IPS-15b (cell line): ENCODE results near the gene ZNRF1.
"Not testable (repeated sequence)": the region's sequence is repeated elsewhere in the genome, so short reads cannot be mapped to it uniquely, and the experiment has no call there.

ENCODE experiments used
- H3K27me3 ChIP-seq: one replicate; pipeline ENCODE4 v1.6.1; 2013; ENCODE audit warnings: low read length; ENCODE audit not compliant: control insufficient read depth, insufficient read depth
- H3K36me3 ChIP-seq: one replicate; pipeline ENCODE4 v1.6.1; 2013; ENCODE audit warnings: low read length; ENCODE audit not compliant: control insufficient read depth, insufficient read depth
- H3K4me1 ChIP-seq: one replicate; pipeline ENCODE4 v1.6.1; 2013; ENCODE audit warnings: mild to moderate bottlenecking, low read length; ENCODE audit not compliant: control insufficient read depth, insufficient read depth
- H3K4me3 ChIP-seq: one replicate; pipeline ENCODE4 v1.5.1; 2013; ENCODE audit warnings: low read depth, low read length
- H3K9ac ChIP-seq: one replicate; pipeline ENCODE4 v1.6.1; 2013; ENCODE audit warnings: low read depth, mild to moderate bottlenecking, low read length
- H3K9me3 ChIP-seq: one replicate; pipeline ENCODE4 v1.6.1; 2013; ENCODE audit warnings: mild to moderate bottlenecking, low read length; ENCODE audit not compliant: control insufficient read depth, insufficient read depth

The ZNRF1 gene

GRCh38 chr16:75003931-75004330 is 5.1 kb downstream of the ZNRF1 start:
- Histone ChIP-seq H3K27me3 (peaks cover 4% of the 10 kb centered on the region), H3K9ac (no peak overlapping the region), H3K4me1 (peaks cover 12% of the 10 kb centered on the region), H3K9me3 (no peaks in the 10 kb centered on the region), H3K36me3 (no peaks in the 10 kb centered on the region), H3K4me3 (no peak overlapping the region)

GRCh38 chr16:75004460-75004859 is 5.6 kb downstream of the ZNRF1 start:
- Histone ChIP-seq H3K4me3 (no peak overlapping the region), H3K36me3 (no peaks in the 10 kb centered on the region)

GRCh38 chr16:75005697-75006096 is 6.9 kb downstream of the ZNRF1 start:
- Histone ChIP-seq H3K9ac (no peak overlapping the region), H3K27me3 (no peaks in the 10 kb centered on the region), H3K36me3 (no peaks in the 10 kb centered on the region), H3K4me1 (peaks cover 12% of the 10 kb centered on the region), H3K9me3 (no peaks in the 10 kb centered on the region), H3K4me3 (no peak overlapping the region)

More at GRCh38 chr16:75004460-75004859, 5.6 kb downstream of the ZNRF1 start:
- H3K27me3 ChIP-seq: peaks cover 4% of the 10 kb centered on the region
- no peaks in the 10 kb centered on the region for H3K9me3 ChIP-seq
- H3K4me1 ChIP-seq: peaks cover 12% of the 10 kb centered on the region
- no peak overlapping the region for H3K9ac ChIP-seq

- no peaks in the 10 kb centered on the region for H3K27me3 ChIP-seq
- no peaks in the 10 kb centered on the region for H3K9me3 ChIP-seq
- no peak overlapping the region for H3K9ac ChIP-seq
- H3K36me3 ChIP-seq: no peaks in the 10 kb centered on the region
- H3K4me3 ChIP-seq: no peak overlapping the region
- H3K4me1 ChIP-seq: peaks cover 8% of the 10 kb centered on the region
Observed at GRCh38 chr16:75007443-75007842, 8.6 kb downstream of the ZNRF1 start.

- Histone ChIP-seq H3K27me3 (no peaks in the 10 kb centered on the region), H3K4me1 (peaks cover 3% of the 10 kb centered on the region), H3K36me3 (no peaks in the 10 kb centered on the region), H3K9ac (no peak overlapping the region), H3K9me3 (no peaks in the 10 kb centered on the region), H3K4me3 (no peak overlapping the region)
Observed at GRCh38 chr16:75010427-75010826, 11.6 kb downstream of the ZNRF1 start.

- no peak overlapping the region for H3K9ac ChIP-seq
- H3K4me3 ChIP-seq: no peak overlapping the region
- H3K27me3 ChIP-seq: no peaks in the 10 kb centered on the region
- no peaks in the 10 kb centered on the region for H3K36me3 ChIP-seq
- peaks cover 3% of the 10 kb centered on the region for H3K4me1 ChIP-seq
- no peaks in the 10 kb centered on the region for H3K9me3 ChIP-seq
Observed at GRCh38 chr16:75011634-75012307, 12.9 kb downstream of the ZNRF1 start.

- Histone ChIP-seq H3K9me3 (no peaks in the 10 kb centered on the region), H3K27me3 (no peaks in the 10 kb centered on the region), H3K4me1 (peaks cover 3% of the 10 kb centered on the region), H3K9ac (no peak overlapping the region), H3K4me3 (no peak overlapping the region), H3K36me3 (no peaks in the 10 kb centered on the region)
Observed at GRCh38 chr16:75012380-75013081, 13.7 kb downstream of the ZNRF1 start.

- not testable (repeated sequence) for H3K4me1 ChIP-seq, H3K9me3 ChIP-seq, H3K9ac ChIP-seq, H3K4me3 ChIP-seq, H3K36me3 ChIP-seq, H3K27me3 ChIP-seq
Observed at GRCh38 chr16:75013123-75013522, 14.3 kb downstream of the ZNRF1 start.

- no peaks in the 10 kb centered on the region for H3K36me3 ChIP-seq
- H3K4me3 ChIP-seq: no peak overlapping the region
- no peaks in the 10 kb centered on the region for H3K27me3 ChIP-seq
- no peaks in the 10 kb centered on the region for H3K9me3 ChIP-seq
- H3K9ac ChIP-seq: no peak overlapping the region
- peaks cover 3% of the 10 kb centered on the region for H3K4me1 ChIP-seq
Observed at GRCh38 chr16:75014318-75014717, 15.5 kb downstream of the ZNRF1 start.

GRCh38 chr16:75016451-75017081 is 17.7 kb downstream of the ZNRF1 start:
- H3K4me1 ChIP-seq, H3K4me3 ChIP-seq, H3K9ac ChIP-seq, H3K27me3 ChIP-seq, H3K9me3 ChIP-seq, H3K36me3 ChIP-seq: not testable (repeated sequence)

- Histone ChIP-seq H3K4me3 (no peak overlapping the region), H3K4me1 (no peaks in the 10 kb centered on the region), H3K27me3 (no peaks in the 10 kb centered on the region), H3K9me3 (no peaks in the 10 kb centered on the region), H3K9ac (no peak overlapping the region), H3K36me3 (peaks cover 4% of the 10 kb centered on the region)
Observed at GRCh38 chr16:75017670-75018525, 19.1 kb downstream of the ZNRF1 start.
